CD4-positive, alpha-beta T cell treated with Interleukin-17A for 4 hours (primary cell): Measurements from ENCODE around the gene ERBIN.
"Not testable (repeated sequence)": the region's sequence is repeated elsewhere in the genome, so short reads cannot be mapped to it uniquely, and the experiment has no call there.

Experiments used
- DNase-seq: peaks from one replicate; pipeline ENCODE4 v3.0.0-alpha.2; 2020; ENCODE audit warnings: mixed read lengths

ERBIN gene

DNA sequence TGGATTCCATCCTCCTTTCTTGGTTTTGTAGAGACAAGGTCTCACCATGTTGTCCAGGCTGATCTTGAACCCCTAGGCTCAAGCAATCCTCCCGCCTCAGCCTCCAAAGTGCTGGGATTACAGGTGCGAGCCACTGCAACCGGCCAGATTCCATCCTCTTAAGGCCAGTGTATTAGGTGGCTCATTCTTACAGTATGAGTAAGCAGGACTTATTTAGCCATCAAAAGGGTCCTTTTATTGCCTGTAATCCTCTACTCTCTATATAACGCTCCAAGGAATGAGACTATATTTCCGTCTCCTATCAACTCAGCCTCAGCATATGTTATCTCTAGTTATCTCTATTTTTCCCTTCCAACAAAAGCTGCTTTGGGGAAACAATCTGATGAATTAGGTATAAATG lies 3.0 kb upstream of the ERBIN start:
- DNase-seq = no peak

GRCh38 chr5:65924366-65925043 lies 1.9 kb upstream of the ERBIN start:
- DNase-seq = peak; percentile 47

DNA sequence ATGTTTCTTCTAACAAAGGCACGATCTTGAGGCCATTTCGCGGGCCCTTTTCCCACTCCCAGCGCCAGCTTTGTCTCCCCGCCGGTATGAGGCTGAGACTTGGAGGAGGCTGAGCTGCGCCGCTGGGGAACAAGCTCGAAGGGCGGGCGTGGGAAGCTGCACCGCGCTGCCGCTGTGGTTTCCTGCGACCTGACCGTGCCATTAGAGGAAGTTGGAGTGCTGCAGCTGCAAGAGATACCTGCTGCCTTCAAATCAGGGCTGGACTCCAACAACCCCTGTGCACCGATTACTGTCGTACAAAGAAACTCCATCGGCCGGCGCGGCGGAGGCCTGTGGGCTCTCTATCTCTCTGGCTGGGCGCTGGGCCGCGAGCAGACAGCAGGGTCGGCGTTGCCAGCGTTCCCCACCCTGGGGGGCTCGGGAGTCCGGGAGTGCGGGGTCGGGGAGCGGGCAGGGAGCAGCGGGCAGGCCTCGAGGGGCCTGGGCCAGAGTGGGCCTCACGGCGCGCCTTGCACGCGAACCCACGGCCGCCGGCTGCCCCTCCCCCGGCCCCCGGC lies 1.3 kb upstream of the ERBIN start:
- DNase-seq = peak; percentile 83

GRCh38 chr5:65925601-65926275 lies 637 bp upstream of the ERBIN start:
- peak; percentile 88 for DNase-seq

- DNase-seq = peak; percentile 26
Measured at GRCh38 chr5:65926893-65927292, 518 bp downstream of the ERBIN start.

- peak; percentile 28 for DNase-seq
Measured at GRCh38 chr5:65927503-65928321, 1.3 kb downstream of the ERBIN start.

DNA sequence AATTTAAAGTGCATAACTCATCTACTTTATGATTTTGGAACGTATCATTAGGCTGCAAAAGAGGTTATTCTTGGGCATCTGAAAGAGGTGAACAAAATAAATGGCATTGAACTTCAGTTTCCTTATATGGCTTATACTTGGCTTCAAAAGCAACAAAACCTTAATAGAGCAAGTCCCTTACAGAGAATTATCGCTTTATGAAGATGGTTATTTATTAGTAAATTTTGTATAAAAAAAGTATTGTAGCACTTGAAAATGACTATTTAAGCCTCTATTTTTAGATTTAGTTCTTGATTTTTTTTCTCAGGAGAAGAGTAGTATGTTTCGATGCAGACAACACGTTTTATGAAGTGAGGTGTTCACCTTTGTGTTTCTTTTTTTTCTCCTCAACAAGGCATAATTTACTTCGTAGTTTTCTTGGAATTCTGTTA lies 2.0 kb downstream of the ERBIN start:
- DNase-seq = no peak

DNA sequence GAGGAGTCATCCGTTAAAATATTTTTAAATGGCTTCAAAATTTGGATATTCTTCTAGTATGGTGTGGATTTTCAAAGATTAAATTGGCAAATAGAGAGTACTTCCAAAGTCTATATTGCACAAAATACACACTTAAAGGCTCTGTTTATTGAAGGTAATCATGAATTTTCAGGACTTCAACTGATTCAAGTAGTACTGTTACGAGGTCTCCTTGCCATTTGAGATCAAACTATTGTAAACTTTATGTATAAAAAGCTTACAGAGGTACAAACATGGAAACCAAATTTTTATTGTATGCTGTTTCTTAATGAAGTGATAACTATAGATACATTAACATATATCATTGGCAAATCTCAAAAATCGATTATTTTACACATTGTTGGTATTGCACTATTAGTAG lies 2.5 kb downstream of the ERBIN start:
- no peak for DNase-seq

- DNase-seq = no peak
Measured at GRCh38 chr5:65932676-65933075, 6.3 kb downstream of the ERBIN start.

DNA sequence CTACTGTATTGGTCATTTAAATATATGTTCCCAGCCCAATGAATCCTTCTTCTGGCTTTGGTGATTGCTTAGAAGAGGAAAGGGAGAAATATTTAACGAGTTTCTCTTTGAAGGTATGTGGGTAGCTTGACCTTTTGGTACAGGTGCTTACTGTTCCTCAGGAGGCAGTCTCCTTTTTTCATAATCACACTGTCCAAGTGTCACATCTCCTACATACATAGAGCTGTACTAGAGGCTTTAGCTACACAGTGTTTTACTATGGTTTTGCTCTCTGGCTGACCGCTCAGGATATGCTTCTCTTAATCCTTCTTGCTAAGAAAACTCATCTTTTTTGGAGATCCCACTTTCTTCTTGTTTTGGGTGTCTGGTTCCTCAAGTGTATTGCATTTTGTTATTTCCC lies 6.9 kb downstream of the ERBIN start:
- no peak for DNase-seq

- DNase-seq = no peak
Measured at GRCh38 chr5:65938256-65938655, 11.9 kb downstream of the ERBIN start.

DNA sequence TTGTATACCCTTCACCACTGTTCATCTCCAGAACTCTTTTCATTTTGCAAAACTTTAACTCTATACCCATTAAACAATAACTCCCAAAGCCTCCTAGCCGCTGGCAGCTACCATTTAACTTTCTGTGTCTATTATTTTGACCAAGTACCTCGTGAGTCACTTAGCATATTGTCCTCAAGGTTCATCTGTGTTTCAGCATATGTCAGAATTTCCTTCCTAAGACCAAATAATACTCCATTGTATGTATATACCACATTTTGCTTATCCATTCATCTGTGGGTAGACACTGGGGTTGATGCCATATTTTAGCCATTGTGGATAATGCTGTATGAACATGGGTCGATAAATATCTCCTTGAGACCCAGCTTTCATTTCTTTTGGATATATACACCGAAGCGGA lies 17.4 kb downstream of the ERBIN start:
- no peak for DNase-seq

DNA sequence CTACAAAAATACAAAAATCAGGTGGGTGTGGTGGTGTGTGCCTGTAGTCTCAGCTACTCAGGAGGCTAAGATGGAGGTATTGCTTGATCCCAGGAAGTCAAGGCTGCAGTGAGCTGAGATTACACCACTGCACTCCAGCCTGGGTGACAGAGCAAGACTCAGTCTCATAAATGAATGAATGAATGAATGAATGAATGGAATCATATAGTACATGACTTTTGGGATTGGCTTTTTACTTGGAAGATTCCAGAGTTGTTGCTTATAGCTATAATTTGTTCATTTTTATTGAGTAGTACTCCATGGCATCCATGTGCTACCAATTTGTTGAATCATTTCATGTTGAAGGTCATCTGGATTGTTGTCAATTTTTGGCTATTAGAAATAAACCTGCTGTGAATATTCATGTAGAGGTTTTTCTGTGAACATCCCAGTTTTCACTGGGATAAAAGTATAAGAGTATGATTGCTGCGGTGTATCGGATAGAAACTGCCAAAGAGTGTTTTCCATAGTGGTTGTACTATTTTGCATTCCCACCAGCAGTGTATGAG lies 19.9 kb downstream of the ERBIN start:
- no peak for DNase-seq

DNA sequence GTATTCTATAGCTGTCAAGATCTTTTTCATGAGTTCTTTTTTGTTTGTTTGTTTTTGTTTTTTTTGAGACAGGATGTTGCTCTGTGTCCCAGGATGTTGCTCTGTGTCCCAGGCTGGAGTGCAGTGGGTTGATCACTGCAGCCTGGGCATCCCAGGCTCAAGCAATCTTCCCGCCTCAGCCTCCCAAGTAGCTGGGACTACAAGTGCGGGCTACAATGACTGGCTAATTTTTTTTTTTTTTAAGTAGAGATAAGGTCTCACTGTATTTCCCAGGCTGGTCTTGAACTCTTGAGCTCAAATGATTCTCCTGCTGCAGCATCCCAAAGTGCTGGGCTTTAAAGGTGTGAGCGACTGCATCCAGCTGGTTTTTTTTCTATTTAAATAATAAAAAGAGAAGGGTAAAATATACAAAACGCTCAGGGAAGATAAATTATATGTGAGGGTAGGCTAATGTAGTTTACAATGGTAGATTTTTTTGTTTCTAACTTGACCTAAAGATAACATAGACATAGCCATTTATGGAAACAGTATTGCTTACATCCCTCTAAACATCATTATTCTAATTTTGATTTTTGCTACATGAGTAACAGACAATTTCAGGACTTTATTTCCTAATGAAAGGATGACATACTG lies 21.9 kb downstream of the ERBIN start:
- DNase-seq = no peak

DNA sequence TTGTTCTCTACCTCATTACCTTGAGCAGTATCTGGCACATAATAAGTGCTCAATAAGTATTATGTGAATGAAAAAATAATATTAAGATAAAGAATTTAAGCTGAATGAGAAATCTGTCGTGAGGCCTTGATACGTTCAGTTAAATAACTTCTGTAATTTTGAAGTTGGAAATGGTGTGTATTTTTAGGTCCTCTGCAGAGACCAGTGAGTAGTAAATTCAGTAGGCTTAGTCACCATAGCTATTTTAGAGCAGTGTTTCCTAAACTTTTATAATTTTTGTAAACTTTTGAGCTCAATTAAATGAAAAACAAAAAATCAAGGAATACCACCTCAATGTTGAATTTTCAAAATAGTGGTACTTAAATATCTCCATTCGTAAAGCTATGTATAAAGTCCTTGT lies 25.0 kb downstream of the ERBIN start:
- no peak for DNase-seq

GRCh38 chr5:65952259-65952658 lies 25.9 kb downstream of the ERBIN start:
- no peak for DNase-seq

- DNase-seq = no peak
Measured at GRCh38 chr5:65954200-65954599, 27.8 kb downstream of the ERBIN start.

- DNase-seq = no peak
Measured at GRCh38 chr5:65955746-65956145, 29.4 kb downstream of the ERBIN start.

GRCh38 chr5:65957703-65958102 lies 31.3 kb downstream of the ERBIN start:
- DNase-seq = not testable (repeated sequence)

DNA sequence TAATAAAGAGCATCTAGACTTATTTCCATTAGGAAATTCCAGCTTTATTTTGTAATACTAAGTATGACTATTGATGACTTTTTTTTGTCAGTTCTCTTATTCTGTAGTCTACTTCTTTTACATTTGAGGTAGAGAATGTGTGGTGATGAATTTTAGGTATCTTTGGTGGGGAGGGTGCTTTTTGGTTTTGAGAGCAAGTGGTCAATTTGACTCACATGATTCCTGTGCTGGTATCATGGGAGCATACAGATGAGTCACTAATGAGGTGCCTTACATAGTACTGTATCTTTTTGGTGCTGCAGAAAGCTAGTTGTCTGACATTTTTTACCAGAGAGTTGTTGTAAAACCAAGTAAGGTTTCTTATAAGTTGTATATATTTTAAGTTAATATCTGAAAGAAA lies 35.3 kb downstream of the ERBIN start:
- no peak for DNase-seq

DNA sequence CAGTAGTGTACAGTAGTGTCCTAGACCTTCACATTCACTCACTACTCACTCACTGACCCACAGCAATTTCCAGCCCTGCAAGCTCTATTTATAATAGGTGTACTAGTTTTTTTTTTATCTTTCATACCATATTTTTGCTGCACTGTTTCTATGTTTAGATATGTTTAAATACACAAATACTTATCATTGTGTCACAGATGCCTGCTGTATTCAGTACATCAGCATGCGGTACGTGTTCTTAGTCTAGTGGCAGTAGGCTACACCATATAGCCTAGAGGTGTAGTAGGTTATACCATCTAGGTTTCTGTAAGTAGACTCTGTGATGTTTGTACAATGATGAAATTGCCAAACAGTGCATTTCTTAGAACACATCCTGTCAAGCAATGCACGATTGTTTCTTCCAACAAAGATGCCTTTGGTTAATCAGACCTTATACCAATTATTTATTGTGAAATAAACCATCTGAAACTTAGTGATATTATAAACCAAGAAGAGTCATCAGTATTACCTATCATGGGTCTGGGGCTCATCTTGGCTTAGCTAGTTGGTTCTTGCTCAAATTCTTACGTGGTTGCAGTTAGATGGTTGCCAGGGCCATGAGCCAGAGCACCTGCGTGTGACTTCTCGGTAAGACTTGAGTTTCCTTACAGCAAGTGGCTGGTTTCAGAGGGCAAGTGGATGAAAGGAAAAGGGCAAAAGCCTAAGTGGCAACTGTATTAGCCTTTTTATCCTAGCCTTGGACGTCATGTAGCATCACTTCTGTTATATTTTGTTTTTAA lies 41.1 kb downstream of the ERBIN start:
- DNase-seq = no peak
